GM19455 (cell line): ENCODE measurements around the gene SLC25A6.
"Not testable (repeated sequence)": the region's sequence is repeated elsewhere in the genome, so short reads cannot be mapped to it uniquely, and the experiment has no call there.

ENCODE experiments used
- ATAC-seq: cut with Tn5 transposase; IDR thresholded peaks from one replicate; pipeline ENCODE4 v1.9.1; 2021; ENCODE audit not compliant: unreplicated experiment

SLC25A6 gene

DNA sequence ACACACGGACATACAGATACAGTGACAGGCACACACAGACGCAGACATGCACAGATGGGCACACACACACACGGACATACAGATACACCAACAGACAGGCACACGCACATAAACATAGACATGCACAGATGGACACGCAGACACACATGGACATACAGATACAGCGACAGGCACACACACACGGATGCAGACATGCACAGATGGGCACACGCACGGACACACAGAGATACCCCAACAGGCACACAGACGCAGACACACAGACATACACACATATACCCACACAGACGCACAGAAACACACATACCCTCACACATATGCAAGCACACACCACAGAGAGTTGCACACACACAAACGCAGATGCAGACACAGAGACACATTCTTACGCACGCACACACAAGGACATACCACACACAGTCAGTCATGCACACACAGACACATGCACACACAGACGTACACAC lies 24.4 kb upstream of the SLC25A6 start:
- ATAC-seq: no peak

DNA sequence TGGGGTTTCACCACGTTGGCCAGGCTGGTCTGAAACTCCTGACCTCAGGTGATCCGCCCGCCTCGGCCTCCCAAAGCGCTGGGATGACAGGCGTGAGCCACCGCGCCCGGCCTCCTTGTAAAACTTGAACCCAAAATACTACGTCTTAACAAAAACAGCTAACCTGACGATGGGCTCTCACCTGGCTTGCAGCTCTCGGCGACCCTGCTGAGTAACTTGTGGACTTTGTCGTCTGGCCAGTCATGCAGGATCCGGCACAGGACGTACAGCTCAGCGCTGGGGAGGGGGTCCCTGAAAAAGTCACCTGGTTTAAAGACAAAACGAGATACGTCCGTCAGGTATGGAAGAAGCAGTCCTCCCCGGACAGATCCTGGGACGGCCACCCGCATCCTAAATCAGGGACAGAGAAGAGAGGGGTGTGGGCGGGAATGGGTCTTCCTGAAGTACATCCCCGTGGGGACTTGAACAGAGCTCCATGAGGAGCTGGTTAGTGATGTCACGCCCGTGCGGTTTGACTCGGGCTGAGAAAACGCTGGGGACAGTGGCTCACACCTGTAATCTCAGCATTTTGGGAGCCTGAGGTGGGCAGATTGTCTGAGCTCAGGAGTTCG lies 20.7 kb upstream of the SLC25A6 start:
- no peak for ATAC-seq

DNA sequence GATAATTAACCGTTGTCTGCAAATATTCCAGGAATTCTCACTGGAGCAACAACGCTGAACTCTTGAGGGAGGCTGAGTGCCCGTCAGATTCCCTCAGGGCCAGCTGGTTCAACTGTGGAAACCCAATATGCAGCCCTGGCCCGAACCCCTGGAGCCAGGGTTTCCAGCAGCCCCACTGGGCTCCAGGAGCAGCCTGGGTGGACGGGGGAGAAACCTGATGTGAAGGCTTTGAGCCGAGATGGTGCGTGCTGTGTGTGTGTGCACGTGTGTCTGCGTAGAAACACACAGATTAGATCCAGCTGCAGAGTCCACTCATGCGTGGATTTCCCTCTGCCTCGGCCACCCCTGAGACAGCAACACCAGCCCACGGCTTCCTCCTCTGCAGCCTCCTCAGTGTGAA lies 19.4 kb upstream of the SLC25A6 start:
- ATAC-seq: no peak

DNA sequence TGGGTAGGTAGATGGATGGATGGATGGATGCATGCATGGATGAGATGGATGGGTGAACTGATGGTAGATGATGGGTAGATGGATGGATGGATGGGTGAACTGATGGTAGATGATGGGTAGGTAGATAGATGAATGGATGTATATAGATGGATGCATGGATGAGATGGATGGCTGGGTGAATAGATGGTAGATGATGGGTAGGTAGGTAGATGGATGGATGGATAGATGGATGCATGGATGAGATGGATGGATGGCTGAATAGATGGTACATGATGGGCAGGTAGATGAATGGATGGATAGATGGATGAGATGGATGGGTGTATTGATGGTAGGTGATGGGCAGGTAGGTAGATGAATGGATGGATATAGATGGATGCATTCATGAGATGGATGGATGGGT lies 15.1 kb upstream of the SLC25A6 start:
- ATAC-seq: no peak

DNA sequence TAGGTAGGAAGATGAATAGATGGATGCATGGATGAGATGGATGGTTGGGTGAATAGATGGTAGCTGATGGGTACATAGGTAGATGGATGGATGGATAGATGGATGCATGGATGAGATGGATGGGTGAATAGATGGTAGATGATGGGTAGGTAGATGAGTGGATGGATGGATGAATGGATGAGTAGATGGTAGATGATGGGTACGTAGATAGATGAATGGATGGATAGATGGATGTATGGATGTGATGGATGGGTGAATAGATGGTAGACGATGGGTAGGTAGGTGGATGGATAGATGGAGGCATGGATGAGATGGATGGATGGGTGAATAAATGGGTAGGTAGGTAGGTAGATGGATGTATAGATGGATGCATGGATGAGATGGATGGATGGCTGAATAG lies 13.9 kb upstream of the SLC25A6 start:
- ATAC-seq: not testable (repeated sequence)

DNA sequence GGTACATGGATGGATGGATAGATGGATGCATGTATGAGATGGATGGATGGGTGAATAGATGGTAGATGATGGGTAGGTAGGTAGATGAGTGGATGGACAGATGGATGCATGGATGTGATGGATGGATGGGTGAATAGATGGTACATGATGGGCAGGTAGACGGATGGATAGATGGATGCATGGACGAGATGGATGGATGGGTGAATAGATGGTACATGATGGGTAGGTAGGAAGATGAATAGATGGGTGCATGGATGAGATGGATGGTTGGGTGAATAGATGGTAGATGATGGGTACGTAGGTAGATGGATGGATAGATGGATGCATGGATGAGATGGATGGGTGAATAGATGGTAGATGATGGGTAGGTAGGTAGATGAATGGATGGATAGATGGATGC lies 12.0 kb upstream of the SLC25A6 start:
- ATAC-seq: not testable (repeated sequence)

DNA sequence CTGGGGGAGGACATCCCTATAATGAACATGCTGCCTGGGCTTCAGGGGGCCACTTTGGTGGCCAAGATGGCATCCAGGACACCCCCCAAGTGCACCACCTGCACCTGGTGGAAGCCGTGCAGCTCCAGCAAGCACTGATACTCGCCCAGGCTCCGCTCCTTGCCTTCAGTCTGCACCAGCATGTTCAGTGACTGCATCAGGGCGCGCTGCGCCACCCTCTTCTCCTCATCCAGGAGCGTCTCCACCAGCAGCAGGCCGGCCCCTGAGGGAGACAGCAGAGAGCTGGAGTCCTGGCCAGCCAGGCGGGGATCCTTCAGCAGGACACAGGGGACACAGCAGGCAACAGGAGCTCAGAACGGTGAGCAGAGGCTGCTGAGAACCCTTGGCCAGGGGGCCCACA lies 11.3 kb upstream of the SLC25A6 start:
- no peak for ATAC-seq

DNA sequence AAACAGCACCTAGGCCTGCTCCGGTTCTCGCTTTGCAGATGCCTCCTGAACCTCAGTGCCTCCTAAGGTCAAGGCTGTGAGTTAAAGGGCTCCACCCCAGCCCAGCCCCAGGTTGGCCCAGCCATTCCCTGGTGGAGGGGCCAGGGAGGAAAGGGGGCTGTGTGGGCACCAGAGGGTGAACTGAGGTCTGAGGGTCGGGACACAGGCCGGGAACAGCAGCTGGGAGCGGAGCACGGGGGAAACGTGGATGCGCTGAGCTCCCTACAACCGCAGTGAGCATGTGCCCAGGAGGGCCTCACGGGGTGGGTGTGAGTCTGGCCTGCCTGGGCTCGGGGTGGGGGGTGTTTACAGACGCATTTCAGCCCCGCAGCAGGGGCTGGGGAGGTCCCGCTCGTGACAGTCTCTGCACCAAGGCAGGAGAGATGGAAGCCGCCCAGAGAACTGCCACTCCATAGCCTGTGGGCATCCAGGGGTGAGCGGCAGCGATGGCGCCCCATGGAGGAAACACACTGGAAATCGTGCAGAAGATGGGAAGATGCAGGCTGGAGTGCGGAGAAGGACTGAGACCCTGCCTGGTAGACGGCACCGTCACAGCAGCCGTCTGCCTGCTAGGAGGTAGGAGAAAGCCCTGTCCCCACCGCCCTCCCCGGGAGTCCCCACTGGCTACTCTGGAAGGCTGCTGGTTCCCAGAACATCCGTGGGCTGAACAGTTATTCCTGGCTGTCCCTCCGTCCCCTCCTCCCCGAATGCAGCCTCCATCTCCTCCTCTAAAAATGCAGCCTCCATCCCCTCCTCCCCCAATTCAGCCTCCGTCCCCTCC lies 9.9 kb upstream of the SLC25A6 start:
- ATAC-seq: no peak

DNA sequence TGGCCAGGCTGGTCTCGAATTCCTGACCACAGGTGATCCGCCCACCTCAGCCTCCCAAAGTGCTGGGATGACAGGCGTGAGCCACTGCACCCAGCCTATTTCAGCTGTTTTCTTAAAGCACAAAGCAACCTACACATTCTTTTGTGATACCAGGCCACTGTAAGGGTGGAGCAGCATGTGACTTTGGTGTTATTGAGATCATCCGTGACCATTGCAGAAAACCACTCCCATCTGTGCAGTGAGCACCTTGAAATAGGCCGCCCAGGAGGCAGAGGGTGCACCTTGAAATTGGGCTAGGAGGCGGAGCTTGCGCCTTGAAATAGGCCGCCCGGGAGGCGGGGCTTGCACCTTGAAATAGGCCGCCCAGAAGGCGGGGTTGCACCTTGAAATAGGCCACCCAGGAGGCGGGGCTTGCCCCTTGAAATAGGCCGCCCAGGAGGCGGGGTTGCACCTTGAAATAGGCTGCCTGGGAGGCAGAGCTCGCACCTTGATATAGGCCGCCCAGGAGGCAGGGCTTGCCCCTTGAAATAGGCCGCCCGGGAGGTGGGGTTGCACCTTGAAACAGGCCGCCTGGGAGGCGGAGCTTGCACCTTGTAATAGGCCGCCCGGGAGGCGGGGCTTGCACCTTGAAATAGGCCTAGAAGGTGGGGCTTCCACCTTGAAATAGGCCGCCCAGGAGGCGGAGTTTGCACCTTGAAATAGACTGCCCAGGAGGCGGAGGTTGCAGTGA lies 9.0 kb upstream of the SLC25A6 start:
- ATAC-seq: no peak

DNA sequence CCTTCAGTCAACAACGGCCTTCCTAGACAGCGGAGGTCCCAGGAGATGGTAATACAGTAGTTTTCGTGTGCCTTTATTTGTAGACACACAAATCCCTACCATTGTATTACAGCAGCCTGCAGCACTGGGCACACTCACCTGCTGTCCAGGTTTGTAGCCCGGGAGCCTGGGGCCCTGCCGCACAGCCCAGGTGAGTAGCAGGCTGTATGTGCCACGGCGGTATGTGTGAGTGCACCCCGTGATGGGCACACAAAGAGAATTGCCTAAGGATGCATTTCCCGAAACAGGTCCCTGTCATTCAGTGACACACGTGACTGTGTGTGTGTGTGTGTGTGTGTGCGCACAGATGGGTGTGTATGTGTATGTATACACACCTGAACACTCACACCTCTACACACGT lies 8.1 kb upstream of the SLC25A6 start:
- ATAC-seq: no peak

DNA sequence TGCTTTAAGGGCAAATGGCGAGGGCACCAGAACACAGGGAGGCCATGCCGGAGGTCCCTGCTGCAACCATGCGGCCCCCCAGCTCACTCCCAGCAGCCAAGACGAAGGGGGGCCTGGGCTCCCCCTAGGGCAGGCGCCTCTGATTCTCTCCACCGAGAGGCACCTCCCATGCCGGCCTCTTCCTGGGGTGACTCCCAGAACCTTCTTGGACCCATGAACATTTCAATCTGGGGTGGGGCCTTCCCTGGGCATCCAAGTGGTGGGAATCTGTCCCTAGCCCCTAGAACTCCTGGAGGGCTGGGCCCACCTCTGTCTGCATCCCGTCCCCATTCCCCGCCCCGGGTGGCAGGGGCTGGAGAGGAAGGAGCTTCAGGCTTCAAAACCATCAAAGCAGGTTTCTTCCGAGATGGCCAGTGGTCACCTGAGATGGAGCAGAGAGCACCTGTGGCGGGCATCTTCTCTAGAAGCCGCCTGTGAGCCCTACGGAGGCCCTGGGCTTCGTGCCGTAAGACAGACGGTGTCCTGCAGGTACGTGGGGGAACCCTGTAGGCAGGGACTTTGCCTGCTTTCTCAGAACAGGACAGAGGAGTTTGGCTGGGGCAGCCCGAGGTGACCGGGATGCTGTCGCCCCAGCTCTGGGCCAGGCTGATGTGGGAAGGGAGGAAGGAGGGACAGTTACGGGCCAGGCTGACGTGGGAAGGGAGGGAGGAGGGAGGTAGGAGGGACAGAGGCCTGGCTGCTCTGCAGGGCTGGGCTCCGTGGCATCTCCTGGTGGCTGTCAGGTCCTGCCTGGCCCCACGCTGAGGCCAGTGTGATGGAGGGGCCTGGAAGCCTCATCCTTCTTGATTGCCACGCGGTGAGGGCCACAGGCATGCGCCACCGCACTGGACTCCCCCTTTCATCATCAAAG lies 6.8 kb upstream of the SLC25A6 start:
- no peak for ATAC-seq

DNA sequence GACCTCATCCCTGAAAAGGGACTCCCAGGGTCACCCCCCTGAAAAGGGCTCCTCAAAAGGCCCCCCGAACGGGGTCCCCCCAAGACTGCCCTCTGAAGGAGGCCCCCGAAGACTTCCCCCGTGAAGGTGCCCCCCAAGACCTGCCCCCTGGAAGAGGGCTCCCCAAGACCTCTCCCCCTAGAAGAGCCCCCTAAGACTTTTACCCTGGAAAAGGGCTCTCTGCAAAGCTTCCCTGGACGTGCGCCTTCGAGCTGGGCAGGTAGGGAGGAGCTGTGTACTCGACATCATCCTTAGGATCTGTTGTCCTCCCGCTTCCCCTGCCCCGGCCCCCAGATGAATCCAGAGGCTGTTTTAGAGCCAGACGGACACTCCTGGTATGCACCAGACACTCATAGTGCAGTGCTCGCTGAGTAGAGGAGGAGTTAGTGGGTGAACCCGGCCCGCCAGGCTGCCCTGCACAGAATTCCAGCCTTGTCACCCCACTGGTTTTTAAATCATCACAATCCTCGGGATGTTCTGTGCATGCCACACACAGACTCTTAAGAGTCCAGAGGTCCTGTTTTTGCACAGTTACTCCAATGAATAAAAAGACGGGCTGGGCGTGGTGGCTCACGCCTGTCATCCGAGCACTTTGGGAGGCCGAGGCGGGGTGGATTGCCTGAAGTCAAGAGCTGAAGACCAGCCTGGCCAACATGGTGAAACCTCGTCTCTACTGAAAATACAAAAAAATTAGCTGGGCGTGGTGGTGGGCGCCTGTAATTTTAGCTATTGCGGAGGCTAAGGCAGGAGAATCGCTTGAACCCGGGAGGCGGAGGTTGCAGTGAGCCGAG lies 5.7 kb upstream of the SLC25A6 start:
- no peak for ATAC-seq

DNA sequence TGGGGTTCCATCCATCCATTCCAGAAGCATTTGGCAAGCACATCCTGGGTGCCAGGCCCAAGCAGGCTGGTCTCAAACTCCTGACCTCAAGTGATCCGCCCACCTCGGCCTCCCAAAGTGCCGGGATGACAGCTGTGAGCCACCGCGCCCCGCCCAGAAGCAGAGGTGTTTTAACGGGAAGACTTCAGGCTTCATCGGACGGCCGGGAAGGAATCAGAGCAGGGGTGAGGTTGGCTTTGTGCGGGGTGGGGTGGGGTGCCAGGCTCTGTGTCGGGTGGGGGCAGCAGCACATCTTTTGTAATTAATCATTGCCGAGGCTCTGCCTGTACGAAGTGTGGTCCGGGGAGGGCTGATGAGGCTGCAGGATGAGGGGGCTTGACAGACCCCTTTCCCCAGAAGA lies 5.1 kb upstream of the SLC25A6 start:
- no peak for ATAC-seq

DNA sequence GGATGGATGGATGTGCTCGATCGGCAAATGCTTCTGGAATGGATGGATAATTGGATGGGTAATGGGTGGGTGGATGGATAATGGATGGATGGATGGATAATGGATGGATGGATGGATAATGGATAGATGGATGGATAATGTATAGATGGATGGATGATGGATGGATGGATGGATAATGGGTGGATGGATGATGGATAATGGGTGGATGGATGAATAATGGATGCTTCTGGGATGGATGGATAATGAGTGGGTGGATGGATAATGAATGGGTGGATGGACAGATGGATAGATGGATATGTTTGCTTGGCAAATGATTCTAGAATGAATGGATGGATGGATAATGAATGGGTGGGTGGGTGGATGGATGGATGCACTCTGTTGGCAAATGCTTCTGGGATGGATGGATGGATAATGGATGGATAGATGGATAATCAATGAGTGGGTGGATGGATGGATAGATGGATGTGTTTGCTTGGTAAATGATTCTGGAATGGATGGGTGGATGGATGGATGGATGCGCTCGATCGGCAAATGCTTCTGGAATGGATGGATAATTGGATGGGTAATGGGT lies 3.8 kb upstream of the SLC25A6 start:
- ATAC-seq: no peak

DNA sequence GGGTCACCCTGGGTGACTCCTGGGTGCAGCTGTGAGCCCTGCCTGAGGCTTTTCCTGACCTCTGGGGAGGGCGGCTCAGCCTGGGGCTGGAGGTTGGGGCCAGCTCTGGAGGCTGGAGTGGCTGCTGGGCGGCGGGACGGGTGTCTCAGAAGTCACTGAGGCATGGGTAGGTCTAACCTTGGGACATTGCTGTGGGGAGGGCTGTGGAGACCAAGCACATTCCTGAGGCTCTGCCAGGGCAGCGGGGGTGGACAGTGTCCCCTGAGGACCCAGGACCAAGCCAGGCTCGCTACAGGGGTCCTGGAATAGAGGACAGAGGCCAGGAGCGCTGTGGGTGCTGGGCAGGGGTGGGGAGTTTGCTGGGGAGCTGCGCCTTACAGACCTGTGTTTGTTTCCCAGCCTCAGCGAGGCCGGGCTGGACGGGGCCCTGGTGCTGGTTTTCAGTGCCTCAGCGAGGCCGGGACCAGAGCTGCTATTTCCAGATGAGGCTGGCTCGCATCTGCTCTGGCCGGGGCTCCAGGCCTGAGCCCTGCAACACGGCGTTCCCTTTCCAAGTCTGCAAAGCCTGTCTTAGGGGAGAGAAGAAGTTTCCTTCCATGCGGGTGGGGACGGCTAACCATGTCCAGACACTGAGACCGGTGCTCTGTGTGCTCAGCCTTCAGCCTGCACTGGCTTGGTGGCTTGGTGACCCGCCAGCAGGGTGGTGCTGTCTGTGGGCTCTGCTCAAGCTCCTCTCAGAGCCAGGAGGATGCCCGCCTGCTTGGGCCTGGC lies 3.0 kb upstream of the SLC25A6 start:
- ATAC-seq: no peak

DNA sequence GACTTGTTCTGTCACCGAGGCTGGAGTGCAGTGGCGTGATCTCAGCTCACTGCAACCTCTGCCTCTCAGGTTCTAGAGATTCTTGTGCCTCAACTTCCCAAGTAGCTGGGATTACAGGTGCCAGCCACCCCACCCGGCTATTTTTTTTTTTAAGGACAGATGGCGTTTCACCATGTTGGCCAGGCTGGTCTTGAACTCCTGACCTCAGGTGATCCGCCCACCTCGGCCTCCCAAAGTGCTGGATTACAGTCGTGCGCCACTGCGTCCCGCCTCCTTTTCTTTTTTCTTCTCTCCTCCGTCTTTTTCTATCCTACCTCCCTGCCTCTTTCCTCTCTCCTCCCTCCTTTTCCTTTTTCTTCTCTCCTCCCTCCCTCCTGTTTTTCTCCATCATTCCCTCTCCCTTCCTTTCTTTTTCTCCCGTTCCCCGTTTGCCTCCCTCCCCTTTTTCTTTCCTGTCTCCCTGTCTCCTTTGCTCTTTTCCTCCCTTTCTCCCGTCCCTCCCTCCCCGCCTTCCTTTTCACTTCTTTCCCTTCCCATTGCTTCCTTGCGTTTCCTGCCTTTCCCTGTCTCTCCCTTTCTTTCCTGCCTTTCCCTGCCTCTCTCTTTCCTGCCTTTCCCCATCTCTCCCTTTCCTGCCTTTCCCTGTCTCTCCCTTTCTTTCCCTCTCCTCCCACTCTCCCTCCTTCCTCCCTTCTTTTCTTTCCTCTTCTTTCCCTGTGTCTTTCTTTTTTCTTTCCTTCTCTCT lies 2.1 kb upstream of the SLC25A6 start:
- no peak for ATAC-seq

DNA sequence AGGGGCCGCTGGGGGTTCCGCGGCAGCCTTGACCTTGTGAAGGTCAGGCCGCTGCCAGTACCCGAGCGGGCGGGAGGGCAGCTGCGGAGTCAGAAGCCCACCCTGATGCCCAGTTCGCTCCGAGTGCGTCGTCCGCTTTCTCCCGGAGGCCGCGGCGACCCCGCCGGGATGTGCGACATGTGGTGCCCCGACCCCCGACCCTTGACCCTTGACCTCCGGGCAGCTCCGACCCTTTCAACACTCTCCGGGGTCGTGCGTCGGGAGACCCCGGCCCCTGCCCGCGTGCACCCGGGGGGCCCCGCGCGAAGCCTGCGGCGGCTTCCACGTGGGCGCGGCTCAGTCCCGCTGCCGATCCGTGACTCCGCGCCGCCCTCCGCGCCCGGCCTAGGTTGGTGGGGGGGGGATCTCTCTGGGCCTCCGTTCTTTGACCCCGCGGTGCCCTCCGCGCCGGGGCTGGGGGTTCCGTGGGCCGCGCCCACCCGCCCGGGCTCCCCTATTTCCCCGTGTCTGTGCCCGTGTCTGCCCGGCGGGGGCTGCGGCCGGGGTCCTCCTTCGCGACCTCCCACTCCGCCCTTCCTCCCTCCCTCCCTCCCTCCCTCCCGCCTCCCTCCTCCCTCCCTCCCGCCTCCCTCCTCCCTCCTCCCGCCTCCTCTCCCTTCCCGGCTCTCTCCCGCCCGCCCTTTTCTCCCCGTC lies 609 bp upstream of the SLC25A6 start:
- peak; percentile 36 for ATAC-seq

DNA sequence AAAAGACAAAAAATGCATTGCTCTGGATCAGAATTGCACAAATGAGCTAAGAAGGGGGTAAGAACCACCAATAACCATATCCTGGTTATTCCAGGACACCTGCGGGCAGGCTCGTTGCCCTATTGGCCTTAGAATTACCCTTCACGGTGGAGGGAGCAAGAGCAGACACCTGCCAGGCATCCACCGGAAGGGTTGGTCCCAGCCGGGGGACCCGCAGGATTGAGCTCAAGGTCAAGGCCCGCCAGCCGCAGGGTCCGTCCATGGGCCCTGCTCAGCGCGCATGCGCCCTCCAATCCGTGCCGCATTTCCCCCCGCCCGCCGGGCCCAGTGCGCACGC lies 575 bp downstream of the SLC25A6 start:
- peak; percentile 47 for ATAC-seq
